NCI-H2227 (cell line): Measurements from ENCODE around the gene APCDD1L.
"Not testable (repeated sequence)": the region's sequence is repeated elsewhere in the genome, so short reads cannot be mapped to it uniquely, and the experiment has no call there.

Experiments
- DNase-seq: peaks from one replicate; lab custom pipeline; 2025; ENCODE audit not compliant: unreplicated experiment; lab: John Stamatoyannopoulos, UW

APCDD1L gene

GRCh38 chr20:58545565-58546415 lies 30.6 kb upstream of the APCDD1L start:
- DNase-seq: no peak

GRCh38 chr20:58544891-58545290 lies 29.7 kb upstream of the APCDD1L start:
- DNase-seq: no peak

GRCh38 chr20:58544286-58544685 lies 29.1 kb upstream of the APCDD1L start:
- no peak for DNase-seq

GRCh38 chr20:58543274-58543673 lies 28.1 kb upstream of the APCDD1L start:
- DNase-seq: no peak

- DNase-seq: peak; percentile 17
Observed at GRCh38 chr20:58542411-58543095, 27.4 kb upstream of the APCDD1L start.

- DNase-seq: not testable (repeated sequence)
Observed at GRCh38 chr20:58542034-58542410, 26.8 kb upstream of the APCDD1L start.

GRCh38 chr20:58538752-58539151 lies 23.6 kb upstream of the APCDD1L start:
- no peak for DNase-seq

GRCh38 chr20:58537831-58538230 lies 22.6 kb upstream of the APCDD1L start:
- no peak for DNase-seq

GRCh38 chr20:58536289-58536688 lies 21.1 kb upstream of the APCDD1L start:
- DNase-seq: no peak

- DNase-seq: no peak
Observed at GRCh38 chr20:58531657-58532056, 16.5 kb upstream of the APCDD1L start.

- DNase-seq: no peak
Observed at GRCh38 chr20:58531063-58531462, 15.9 kb upstream of the APCDD1L start.

GRCh38 chr20:58528412-58528811 lies 13.2 kb upstream of the APCDD1L start:
- no peak for DNase-seq

- no peak for DNase-seq
Observed at GRCh38 chr20:58526411-58526810, 11.2 kb upstream of the APCDD1L start.

GRCh38 chr20:58524814-58525213 lies 9.6 kb upstream of the APCDD1L start:
- DNase-seq: no peak

GRCh38 chr20:58523971-58524315 lies 8.7 kb upstream of the APCDD1L start:
- DNase-seq: no peak

GRCh38 chr20:58523072-58523970 lies 8.1 kb upstream of the APCDD1L start:
- DNase-seq: no peak

- no peak for DNase-seq
Observed at GRCh38 chr20:58522666-58523065, 7.5 kb upstream of the APCDD1L start.

GRCh38 chr20:58521763-58522162 lies 6.6 kb upstream of the APCDD1L start:
- DNase-seq: no peak

GRCh38 chr20:58519940-58520712 lies 4.9 kb upstream of the APCDD1L start:
- no peak for DNase-seq

- no peak for DNase-seq
Observed at GRCh38 chr20:58518896-58519593, 3.8 kb upstream of the APCDD1L start.
